ENCODE measurements around the gene FAAP100.

DNA sequence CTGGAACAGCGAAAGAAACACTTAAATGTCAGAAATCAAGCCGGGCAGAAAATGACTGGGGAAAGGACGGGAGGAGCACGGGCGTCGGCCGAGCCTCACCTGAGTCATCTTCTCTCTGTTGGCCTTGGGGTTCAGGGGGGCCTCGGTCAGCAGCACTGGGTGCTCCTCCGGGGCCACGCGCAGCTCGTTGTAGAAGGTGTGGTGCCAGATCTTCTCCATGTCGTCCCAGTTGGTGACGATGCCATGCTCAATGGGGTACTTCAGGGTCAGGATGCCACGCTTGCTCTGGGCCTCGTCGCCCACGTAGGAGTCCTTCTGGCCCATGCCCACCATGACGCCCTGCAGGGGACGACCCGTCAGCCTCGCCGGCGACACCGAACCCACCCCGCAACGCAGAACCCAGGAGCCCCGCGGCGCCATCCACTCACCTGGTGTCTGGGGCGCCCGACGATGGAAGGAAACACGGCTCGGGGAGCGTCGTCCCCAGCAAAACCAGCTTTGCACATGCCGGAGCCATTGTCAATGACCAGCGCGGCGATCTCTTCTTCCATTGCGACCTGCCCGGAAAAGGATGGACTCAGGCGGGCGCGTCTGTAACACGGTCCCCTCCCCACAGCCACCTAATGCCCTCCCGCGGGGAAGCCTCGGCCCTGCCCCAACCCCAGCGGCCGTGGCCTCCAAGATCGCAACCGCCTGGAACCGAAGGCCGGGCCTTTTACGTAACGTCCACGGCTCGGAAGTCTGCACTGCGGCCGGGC lies 40.2 kb downstream of the FAAP100 start:
- TF ChIP-seq CTCF (IDR thresholded peaks at IDR 0.05; ENCODE audit: poor library complexity, severe bottlenecking) (no peak), REST (IDR thresholded peaks at IDR 0.05; ENCODE audit: borderline replicate concordance) (peak; percentile 60), MXI1 (conservative IDR thresholded peaks at IDR 0.05; ENCODE audit: poor library complexity, severe bottlenecking) (peak; percentile 46), RAD21 (conservative IDR thresholded peaks at IDR 0.05) (no peak), TAF1 (IDR thresholded peaks at IDR 0.05; ENCODE audit: low read depth) (no peak), EP300 (conservative IDR thresholded peaks at IDR 0.05; ENCODE audit: poor library complexity, severe bottlenecking) (no peak), EZH2 (IDR thresholded peaks at IDR 0.05; ENCODE audit: borderline replicate concordance, insufficient read depth, low read length, poor library complexity, severe bottlenecking) (no peak), POLR2AphosphoS5 (IDR thresholded peaks at IDR 0.05) (peak; percentile 75), SMC3 (conservative IDR thresholded peaks at IDR 0.05; ENCODE audit: poor library complexity) (no peak)
